NCI-H2227 treated with DMSO at 0.1 percent for 48 hours (cell line): Measurements from ENCODE around the gene TCF4.

ENCODE experiments used
- DNase-seq: peaks from one replicate; lab custom pipeline; 2025; lab: John Stamatoyannopoulos, UW

Gene TCF4

DNA sequence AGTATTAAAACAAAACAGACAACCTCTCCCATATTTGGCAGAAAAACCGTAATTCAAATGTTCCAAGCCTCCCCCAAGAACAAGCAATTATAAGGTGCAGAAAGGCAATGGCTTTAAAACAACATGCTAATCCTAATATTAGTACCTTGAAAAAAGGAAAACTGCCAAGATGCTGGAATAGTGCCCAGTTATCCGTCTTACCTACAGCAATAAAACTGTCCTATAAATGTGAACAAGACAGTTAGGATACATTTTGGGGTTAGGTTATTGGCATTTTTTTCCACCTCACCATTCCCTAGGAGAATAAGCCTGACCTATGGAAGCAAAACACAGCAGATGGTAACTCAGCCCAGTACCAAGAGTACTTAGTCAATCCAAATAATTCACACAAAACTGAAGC, 83.2 kb downstream of the TCF4 start:
- DNase-seq: no peak

DNA sequence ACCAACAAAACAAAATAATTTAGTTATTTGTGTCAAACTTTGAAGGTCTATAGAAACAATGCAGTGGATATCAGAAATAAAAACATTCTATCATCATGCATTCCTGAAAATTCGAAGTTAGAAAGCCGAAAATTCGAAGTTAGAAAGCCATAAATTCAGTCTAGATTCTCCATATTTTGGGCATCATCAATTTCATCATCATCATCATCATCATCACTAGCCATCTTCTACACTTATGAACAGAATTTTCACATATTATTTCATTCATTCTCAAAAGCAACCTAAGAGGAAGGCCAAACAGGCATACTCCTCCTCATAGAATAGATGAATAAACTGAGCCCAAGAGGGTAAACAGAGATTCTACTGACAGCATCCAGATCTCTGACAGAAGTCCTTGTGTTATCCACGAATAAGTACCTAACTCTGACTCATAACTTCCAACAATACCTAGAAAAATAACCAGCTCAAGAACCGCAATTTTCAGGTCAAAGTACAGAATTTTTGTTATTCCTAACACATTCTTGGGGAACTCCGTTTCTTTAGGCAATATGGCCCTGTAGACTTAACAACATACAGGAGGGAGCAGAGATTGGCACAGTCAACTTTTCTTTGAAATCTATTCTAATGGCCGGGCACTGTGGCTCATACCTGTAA, 84.7 kb downstream of the TCF4 start:
- no peak for DNase-seq

DNA sequence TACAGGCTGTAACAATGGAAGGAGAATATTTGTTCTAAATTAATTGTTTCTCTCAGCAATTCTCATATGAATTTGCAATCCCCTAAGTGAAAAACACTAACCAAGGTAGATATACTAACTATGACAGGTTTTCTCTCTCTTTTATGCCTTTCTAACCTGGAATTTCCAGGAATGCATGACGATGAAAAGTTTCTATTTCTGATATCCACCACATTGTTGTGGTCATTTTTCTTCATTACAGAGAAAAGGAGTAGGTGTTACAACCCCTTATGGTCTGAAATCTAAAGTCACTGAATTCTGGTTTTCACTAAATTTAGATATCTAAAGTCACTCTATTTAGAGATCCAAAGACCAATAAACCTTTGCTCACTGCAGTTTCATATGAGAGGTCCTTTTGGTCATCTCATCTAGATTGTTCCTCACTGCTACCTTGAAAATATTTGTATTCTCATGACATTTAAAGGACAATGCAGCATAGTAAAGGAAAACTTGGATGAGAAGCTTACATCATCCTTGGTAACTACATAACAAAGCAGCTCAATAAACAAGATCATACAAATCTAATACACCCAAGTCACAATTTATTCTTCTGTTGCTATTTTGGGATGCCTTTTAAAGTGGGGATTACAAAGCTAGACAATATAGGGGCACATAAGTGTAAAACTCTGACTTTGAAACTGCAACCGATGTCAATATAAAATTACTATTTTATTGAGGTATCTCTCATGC, 85.8 kb downstream of the TCF4 start:
- DNase-seq: no peak

DNA sequence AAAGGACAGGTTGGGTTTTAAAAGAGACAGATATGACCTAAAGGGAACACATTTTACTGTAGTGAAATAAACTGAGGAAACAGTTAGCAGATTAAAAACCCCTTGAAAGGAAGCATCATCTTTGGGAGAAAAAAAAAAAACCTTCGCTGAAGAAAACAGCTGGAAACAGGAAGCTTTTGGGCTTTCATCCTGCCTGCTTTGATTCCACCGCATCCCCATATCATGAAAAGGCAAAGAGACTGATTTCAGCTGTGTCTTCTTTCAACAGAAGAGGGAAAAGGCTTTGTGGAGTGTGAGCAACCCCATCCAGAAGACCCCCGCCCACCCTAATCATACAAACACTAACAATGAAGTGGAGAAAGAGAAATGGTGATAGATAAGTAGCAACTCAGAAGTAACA, 86.4 kb downstream of the TCF4 start:
- DNase-seq: no peak

DNA sequence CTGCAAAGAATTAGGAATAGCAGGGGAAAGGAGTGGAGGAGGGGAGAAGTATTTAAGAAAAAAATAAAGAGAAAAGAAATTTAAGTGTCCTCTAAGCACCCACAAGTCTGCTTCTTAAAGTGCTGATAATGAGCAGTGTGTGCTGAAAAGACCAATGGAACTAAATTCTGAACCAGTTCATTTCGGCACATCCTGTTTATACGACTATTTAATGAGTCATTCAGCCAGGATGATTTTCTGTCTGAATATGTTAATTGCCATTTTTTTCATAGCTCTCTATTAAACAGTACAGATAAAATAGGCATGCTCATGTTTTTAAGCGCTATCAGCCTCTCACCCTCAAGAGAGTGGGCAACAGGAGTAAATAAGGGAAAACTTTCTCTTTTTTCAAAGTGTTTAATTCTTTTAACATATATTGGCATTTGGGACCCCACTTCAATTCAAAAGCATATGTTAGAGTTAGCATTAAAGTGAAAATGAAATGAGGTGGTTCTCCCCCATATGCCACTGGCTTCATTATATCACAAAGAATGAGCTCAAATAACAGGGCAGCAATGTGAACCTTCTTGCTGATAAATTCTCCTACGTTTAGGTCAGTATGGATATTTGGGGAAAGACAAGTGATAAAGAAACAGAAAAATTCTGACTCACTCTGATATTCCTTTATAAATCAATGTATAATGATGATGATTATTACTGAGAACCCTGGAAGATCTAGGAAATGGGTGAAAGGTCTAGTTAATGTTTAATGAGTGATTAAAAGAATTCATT, 87.5 kb downstream of the TCF4 start:
- no peak for DNase-seq

DNA sequence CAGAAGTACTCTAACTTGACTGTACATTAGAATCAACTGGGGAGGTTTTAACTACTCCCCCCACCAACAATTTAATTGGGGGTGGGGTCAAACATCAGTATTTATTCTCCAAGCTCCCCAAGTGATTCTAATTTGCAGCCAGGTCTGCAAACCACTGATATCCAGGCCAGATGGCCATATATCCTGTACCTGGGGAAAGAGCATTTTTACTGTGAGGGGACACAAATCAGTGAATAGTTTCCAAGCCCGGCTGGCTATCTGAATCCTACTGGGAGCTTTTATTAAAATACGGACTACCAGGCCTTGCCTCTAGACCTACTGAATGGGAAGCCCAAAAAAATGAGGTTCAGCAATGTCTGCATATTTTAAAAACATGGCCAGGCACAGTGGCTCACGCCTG, 88.5 kb downstream of the TCF4 start:
- no peak for DNase-seq

DNA sequence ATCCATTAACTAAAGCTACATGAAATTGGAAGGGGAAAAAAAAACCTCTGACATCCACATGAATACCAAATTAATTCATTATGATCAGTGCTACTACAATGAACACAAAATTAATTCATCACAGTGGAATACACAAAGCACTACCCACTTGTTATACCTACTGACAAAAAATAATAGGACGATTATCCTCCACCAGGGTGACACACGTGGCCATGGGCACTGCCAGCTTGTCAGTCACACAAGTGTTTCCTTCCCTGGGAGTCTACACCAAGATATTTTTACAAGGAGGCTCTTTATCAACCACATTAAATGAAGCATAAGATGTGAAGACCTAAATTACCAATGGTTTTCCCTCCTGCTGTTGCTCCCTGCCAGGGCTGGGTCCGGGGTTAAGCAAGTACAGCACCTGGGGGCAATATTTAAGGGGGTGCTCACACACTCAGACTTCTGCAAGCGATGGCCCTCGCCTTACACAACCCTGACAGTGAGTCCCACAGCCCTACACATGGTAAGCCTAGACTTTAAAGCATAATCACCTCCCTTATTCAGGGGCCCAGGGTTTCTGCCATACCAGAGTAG, 90.1 kb downstream of the TCF4 start:
- DNase-seq: no peak

DNA sequence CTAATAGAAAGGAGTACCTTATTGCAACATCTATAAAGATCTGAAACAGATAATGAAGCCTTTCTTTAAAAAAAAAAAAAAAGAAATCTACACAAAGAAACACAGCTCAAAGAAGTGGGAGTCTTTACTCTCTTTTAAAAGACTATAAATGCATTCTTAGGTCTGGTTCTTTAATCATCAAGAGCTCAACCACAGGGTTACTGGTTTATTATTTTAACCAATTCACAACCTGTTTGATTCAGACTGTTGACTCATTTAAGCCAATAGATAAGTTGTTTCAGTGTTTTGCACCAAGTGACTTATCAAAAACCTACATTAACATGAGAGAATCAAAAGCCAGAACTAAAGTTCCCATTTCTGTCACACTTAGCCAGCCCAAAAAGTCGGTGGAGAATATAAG, 93.1 kb downstream of the TCF4 start:
- DNase-seq: no peak

DNA sequence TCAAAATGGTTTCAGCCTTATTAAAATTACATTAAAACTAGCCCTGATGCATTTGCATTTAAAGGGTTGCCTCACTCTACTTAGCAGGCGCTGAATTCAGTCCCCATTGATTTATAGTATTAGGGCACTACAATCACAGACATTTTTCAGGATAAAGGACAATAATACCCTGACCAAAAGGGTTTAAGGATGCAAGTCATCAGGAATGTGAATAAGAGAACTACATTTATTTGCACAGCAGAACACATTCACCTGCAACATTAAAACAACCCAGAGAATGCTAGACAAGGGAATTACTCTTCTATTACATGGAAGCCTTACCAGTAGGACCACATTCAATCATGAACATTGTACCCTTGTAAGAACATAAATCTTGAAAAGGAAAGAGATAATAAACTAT, 93.6 kb downstream of the TCF4 start:
- no peak for DNase-seq

DNA sequence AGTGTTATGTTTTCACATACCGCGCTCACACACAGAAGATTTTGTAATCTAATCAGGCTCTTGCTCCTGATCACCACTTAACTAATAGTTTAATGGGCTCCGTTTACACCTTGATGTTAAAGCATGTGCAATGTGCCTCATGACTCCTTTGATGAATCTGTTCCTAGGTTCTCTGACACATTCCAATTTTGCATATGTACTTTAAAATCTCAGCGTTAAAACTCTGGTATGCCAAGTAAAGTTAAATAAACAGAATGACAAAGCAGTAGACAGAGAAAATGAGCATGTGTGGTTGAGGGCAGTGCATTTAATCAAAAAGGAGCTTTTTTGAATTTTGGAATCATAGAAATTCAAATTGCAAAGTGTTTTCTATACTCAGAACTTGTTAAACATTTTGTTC, 96.4 kb downstream of the TCF4 start:
- no peak for DNase-seq

DNA sequence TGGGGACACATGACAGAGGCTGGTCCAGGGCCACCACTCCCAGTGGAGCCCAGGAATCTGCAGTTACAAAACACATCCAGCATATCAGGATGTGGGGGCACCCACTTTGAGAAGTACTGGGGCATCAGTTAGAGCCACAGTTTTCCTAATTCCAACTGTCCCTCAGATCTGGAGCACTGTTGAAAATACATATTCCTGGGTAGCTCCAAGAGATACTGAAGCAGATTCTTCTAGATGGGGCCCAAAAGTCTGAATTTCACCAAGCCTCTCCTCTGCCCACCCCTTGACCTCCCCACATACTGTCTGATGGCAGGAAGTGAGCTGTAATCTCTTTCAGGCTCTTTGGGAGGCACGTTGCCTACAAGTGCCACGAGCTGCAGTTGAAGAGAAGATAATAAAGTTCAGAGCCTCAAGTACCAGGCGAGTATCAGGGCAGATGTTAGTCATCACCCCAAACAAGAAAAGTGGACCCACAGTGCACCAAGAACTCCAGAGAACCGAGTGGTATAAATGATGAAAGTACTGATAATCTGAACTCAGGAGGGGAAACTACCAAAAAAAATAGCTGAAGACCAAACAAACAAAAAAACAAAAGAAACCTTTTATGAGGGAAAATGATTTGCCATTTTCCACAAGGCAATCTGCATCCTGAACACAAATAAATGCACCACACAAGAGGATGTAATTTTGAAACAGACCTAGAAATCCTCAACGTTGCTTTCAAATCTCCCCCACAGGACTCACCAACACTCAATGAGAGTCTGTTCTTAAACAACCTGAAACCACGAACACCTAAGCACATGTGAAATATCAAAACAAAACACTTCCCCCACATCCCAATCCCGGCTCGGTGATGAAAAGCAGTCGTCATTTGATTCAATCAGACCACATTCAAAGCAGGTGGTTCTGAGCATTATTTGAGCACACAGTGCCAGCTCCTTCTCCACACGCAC, 98.7 kb downstream of the TCF4 start:
- no peak for DNase-seq

DNA sequence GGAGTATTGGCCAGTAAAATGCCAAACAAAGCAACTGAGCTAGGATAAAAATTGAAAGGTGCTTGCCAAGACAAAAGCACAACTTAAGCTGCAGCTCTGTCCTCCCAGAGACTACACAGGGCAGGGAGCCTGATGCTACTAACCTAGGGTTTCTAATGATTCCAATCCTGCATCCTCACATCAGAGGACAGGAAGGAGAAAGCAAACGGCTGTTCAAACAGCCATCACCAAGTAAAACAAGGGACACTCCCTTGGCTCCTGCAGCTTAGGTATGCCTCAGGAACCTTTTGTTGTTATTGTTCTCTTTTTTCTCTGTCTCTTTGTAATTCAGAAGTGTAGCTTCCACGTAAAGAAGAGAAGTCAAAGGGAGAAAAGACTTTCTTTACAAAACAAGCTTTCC, 99.5 kb downstream of the TCF4 start:
- DNase-seq: no peak

DNA sequence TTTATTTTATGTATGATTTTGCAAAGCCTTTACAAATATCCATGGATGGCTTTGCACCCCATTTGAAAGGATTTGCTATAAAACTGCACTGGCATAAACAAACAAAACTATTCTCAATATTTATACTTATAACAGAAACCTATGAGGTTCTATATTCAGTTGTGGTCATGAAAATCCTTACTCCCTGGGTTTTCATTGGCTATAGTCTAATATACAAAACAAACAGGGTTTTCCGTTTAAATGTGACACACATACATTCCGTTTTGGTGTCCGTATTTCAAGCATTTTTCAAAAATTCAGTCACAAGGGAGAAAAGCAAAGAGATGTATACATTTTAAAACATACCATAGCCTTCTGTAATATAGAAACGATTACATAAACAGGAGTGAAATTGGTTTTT, 100.0 kb downstream of the TCF4 start:
- no peak for DNase-seq

DNA sequence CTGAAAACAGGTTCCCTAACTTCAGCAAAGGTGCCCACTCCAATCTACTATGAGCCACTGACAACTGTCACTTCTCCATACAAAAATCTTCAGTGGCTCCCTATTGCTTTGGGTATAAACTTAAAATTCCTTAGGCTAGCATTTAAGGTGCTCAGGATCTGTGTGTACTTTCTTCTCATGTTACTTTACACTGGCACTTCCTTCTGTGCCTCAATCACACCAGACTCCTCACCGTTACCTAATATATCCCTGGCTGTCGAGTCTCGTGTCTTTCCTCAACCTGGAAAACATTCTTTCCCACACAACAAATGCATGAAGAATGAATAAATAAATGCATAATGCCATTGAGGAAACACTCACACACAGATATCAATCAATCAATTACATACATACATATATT, 101.1 kb downstream of the TCF4 start:
- no peak for DNase-seq

DNA sequence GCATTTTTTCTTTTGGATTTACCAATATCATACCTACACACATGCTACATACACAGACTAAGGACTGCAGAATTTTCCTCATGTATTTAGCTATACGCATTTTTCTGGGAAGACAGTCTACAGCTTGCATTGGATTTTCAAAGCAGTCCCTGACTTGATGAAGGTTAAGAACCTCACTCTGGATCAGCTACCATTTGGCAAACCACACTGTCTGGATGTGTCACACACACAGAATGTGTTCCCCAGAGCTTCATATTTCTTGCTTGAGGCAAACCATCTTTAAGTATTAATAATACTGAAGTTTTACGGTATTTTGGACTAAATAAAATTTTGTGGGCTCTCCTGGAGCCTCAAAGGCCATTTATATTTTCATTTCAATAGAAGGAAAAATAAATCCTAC, 102.3 kb downstream of the TCF4 start:
- DNase-seq: no peak

DNA sequence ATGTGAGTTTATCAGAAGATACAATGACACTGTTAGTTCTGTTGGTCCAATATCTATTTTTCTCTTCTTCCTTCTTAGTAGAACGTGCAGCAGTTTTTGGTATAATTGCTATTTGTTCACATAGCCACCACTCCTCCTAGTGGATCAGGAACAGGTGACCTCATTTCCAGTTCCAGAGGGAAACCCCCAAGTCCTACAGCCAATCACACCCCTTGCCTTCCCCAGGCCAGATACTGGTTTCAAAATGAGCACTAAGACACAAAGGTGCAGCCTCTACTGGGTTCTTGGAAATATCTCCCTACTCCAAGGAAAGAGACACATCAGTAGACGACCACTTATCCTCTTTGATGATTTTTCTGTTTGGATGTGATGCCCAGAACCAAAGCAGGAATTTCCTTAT, 103.2 kb downstream of the TCF4 start:
- DNase-seq: no peak

DNA sequence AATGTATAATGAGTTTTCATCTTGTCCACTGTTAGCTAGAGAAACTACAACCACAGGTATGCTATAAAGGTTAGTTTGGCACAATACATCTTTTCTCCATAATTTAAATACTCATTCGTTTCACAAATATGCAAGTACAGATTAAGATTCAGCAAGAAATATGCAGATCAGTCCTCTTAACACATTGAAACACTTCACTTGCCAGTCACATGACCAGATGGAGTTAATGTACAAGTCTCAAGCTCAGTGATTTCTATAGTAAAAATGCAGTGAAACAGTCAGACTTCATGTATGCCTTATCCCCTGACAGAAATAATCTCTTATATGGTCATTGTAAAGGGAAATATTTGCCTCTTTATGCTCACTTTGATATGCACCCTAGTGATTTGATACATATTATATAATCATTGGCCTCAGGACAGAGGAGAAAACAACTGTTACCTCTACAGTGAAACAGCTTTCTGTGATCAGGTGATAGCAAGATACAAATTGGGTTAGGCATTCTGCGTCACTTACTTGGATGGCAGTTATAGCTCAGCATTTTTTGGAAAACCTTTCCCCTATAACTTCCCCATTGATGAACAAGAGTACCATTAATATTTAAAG, 104.6 kb downstream of the TCF4 start:
- DNase-seq: no peak

DNA sequence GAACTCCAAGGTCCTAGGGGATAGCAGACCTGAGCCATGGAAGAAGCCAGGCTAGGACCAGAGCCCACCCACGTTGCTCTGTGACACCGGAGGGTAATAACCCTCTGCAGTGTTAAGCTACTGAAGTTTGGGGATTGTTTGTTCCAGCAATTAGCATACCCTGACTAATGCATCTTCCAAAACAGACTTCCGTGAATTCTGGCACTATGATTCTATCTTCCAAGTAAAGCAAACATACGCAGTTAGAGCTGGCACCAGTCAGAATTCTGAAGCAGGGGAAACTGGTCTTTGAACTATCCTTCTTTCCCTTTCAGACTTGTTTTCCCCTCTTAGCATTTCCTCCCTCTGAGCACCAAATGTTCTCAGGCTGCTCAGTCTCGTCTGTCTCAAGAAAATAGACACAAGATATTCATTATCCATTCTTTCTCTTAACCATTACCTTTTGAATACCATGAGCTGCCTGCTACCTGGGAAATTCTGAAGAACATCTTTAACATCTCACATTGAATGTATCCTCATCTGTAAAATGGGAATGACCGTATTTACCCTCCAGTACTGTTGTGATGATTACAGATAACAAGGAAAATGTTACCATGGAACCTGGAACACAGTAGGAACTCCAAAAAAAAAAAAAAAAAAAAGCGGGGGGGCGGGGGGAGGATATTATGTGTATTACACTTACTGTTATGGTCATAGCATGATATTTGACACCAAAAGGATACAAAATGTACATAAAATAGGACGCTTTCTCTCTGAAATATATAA, 108.2 kb downstream of the TCF4 start:
- no peak for DNase-seq

DNA sequence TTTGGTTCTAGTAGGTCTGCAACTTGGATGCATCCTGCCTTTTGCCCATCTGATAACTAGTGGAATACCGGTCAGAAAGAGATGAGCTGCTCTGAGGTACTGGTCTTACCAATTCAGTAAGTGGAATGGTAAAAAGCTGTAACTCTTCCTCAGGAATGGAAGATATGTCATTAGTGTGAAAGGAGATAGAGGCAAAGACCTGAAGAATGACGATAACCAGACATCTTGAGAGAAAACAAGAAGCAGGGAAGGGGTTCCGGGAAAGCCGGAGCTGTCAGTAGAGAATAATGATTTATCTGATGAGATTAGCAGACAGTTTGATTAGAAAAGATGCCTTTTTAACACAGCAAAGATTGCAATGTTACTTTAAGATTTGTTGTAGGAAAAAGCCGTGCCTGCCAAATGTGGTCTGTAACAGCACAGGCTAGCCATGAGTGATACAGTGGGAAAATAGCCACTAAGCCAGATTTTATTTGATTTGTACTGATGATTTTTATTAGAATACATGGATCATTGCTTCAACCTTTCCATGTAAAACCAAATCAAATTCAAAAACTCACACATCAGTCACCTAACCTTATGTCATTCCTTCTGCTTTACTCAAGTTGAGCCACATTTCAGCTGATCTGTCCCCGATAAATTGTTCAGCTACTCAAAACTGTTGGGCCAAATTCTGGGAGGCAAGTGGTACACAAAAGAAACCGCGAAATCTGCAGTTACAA, 110.0 kb downstream of the TCF4 start:
- DNase-seq: peak; percentile 19

DNA sequence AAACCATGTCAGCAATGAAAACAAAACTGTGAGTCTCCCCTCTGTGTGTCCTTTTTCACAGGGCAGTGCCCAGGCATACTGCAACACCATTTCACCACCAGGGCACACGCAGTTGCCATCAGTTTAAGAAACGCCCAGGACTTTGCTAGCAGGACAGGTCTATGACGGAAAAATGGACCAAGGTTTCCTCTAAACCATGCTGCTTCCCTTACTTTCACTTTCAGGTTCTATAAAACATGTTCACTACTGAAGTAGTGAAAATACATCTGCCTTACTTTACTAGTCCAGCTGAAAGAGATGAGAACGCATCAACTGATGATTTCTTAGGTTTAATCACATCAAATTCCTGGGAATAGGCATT, 110.5 kb downstream of the TCF4 start:
- DNase-seq: no peak
